Small intestine (tissue), 7 donors: ENCODE results near the gene PXDN. TPM values are rescaled to one million over a fixed set of nuclear protein-coding genes. Genes with fewer than 3 reads are reported as not detected.

Experiments
- DNase-seq, 2 donors: peaks; one replicate each; pipeline versions ENCODE4 v3.0.0 to v3.0.0-alpha.2; 2013
- FAIRE-seq: peaks from 2 replicates; lab custom pipeline; 2012; peaks lifted over from hg19 to GRCh38; lab: Jason Lieb, UNC
- H3K27ac ChIP-seq, 3 donors: one replicate each; pipeline ENCODE4 v1.5.1; 2013; ENCODE audit warnings: low read length in 2 of 3, mild to moderate bottlenecking in 2 of 3, control low read depth in 1 of 3, inconsistent platforms in 1 of 3, low read depth in 1 of 3, moderate library complexity in 1 of 3
- H3K27me3 ChIP-seq, 3 donors: one replicate each; pipeline ENCODE4 v1.6.1; 2013; ENCODE audit warnings: low read length in 3 of 3, inconsistent platforms in 1 of 3; ENCODE audit not compliant: control insufficient read depth in 3 of 3, insufficient read depth in 3 of 3
- H3K36me3 ChIP-seq, 3 donors: one replicate each; pipeline ENCODE4 v1.6.1; 2013; ENCODE audit warnings: low read length in 3 of 3, inconsistent platforms in 1 of 3, low read depth in 1 of 3, mild to moderate bottlenecking in 1 of 3, moderate library complexity in 1 of 3; ENCODE audit not compliant: control insufficient read depth in 3 of 3, insufficient read depth in 2 of 3
- H3K4me1 ChIP-seq, 3 donors: one replicate each; pipeline ENCODE4 v1.6.1; 2013; ENCODE audit warnings: low read length in 2 of 3, inconsistent platforms in 1 of 3, low read depth in 1 of 3, mild to moderate bottlenecking in 1 of 3, moderate library complexity in 1 of 3; ENCODE audit not compliant: control insufficient read depth in 3 of 3, insufficient read depth in 2 of 3
- H3K4me3 ChIP-seq, 3 donors: one replicate each; pipeline ENCODE4 v1.5.1; 2013; ENCODE audit warnings: low read length in 3 of 3, control low read depth in 1 of 3, inconsistent platforms in 1 of 3, low read depth in 1 of 3, mild to moderate bottlenecking in 1 of 3, moderate library complexity in 1 of 3
- H3K9me3 ChIP-seq, 2 donors: one replicate each; pipeline ENCODE4 v1.6.1; 2013; ENCODE audit warnings: low read depth in 1 of 2, low read length in 1 of 2; ENCODE audit not compliant: control insufficient read depth in 2 of 2, insufficient read depth in 1 of 2
- WGBS, 3 donors: extraction: QIAGEN DNeasy Blood & Tissue Kit; methylation state at CpG; one replicate each; pipeline ENCODE4 v1.1.7; 2013; 5-methylcytosine and 5-hydroxymethylcytosine counted together
- polyA plus RNA-seq, 4 donors: library from polyadenylated mRNA; stranded (reverse) in 3 of 4; unstranded in 1 of 4; fragments of 200-250 nt in 3 of 4; fragments of 120-200 nt in 1 of 4; gene quantifications; one replicate each; pipeline versions ENCODE4 v1.2.1 to v1.2.3, GENCODE V29; 2013
- donor health status: healthy with polysubstance abuse.
- donor health status: control.
- donor health status: control.
- donor health status: Bipolar disorder and iron deficiency.
- donor health status: healthy.

The PXDN gene
- polyA plus RNA-seq, 4 donors, result 0.81 to 38.9 (median 6.6) TPM

GRCh38 chr2:1658394-1659151 lies 85.7 kb downstream of the PXDN start:
- H3K4me1 ChIP-seq, result no peaks in the 10 kb centered on the region
- no peak overlapping the region for H3K4me3 ChIP-seq
- no peaks in the 10 kb centered on the region for H3K9me3 ChIP-seq
- FAIRE-seq, result no peak
- H3K36me3 ChIP-seq, result peaks cover 0 to 39% (median 0%) of the 10 kb centered on the region in 3 donors
- WGBS, 3 donors, result 70 to 87% (median 71%) methylated on average over 24 to 26 of the region's 26 CpGs
- H3K27ac ChIP-seq, result no peak overlapping the region
- DNase-seq, result peak in 1 of 2 donors; percentile 18
- no peaks in the 10 kb centered on the region for H3K27me3 ChIP-seq

GRCh38 chr2:1656961-1657841 lies 87.1 kb downstream of the PXDN start:
- DNase-seq (peak in 1 of 2 donors; percentile 26), FAIRE-seq (no peak)
- WGBS, 3 donors, result 17 to 62% (median 31%) methylated on average over 7 of the region's 7 CpGs
- Histone ChIP-seq H3K36me3 (peaks cover 0 to 37% (median 0%) of the 10 kb centered on the region in 3 donors), H3K9me3 (no peaks in the 10 kb centered on the region), H3K27me3 (no peaks in the 10 kb centered on the region), H3K4me3 (no peak overlapping the region), H3K27ac (no peak overlapping the region), H3K4me1 (no peaks in the 10 kb centered on the region)

- no peak for DNase-seq
- Histone ChIP-seq H3K4me1 (no peaks in the 10 kb centered on the region), H3K9me3 (no peaks in the 10 kb centered on the region), H3K36me3 (peaks cover 0 to 35% (median 0%) of the 10 kb centered on the region in 3 donors), H3K4me3 (no peak overlapping the region), H3K27ac (no peak overlapping the region), H3K27me3 (no peaks in the 10 kb centered on the region)
- 58 to 79% (median 62%) methylated on average over 6 of the region's 6 CpGs for WGBS, 3 donors
- FAIRE-seq, result no peak
Measured at GRCh38 chr2:1656326-1656960, 87.9 kb downstream of the PXDN start.

- H3K36me3 ChIP-seq, result peaks cover 0 to 31% (median 0%) of the 10 kb centered on the region in 3 donors
- H3K27me3 ChIP-seq, result no peaks in the 10 kb centered on the region
- DNase-seq (no peak), FAIRE-seq (no peak)
- no peak overlapping the region for H3K4me3 ChIP-seq
- WGBS, 3 donors, result 74 to 87% (median 74%) methylated on average over 3 of the region's 3 CpGs
- no peaks in the 10 kb centered on the region for H3K4me1 ChIP-seq
- H3K27ac ChIP-seq, result no peak overlapping the region
- no peaks in the 10 kb centered on the region for H3K9me3 ChIP-seq
Measured at GRCh38 chr2:1655461-1655860, 88.9 kb downstream of the PXDN start.

- WGBS, 3 donors, result 77 to 79% (median 78%) methylated on average over 8 of the region's 8 CpGs
- Histone ChIP-seq H3K36me3 (peaks cover 0 to 31% (median 0%) of the 10 kb centered on the region in 3 donors), H3K9me3 (no peaks in the 10 kb centered on the region), H3K4me3 (no peak overlapping the region), H3K27me3 (no peaks in the 10 kb centered on the region), H3K4me1 (no peaks in the 10 kb centered on the region), H3K27ac (peak overlapping the region in 1 of 3 donors; percentile 9)
- DNase-seq (no peak), FAIRE-seq (no peak)
Measured at GRCh38 chr2:1654696-1655374, 89.5 kb downstream of the PXDN start.

GRCh38 chr2:1653956-1654695 lies 90.2 kb downstream of the PXDN start:
- no peak for FAIRE-seq
- DNase-seq, result no peak
- Histone ChIP-seq H3K27ac (peak overlapping the region in 1 of 3 donors; percentile 22), H3K9me3 (peaks cover 0 to 2% of the 10 kb centered on the region in 2 donors), H3K4me3 (no peak overlapping the region), H3K4me1 (no peaks in the 10 kb centered on the region), H3K27me3 (no peaks in the 10 kb centered on the region), H3K36me3 (peaks cover 0 to 34% (median 3%) of the 10 kb centered on the region in 3 donors)
- 81 to 83% (median 83%) methylated on average over 14 of the region's 14 CpGs for WGBS, 3 donors

- H3K27ac ChIP-seq, result peak overlapping the region in 1 of 3 donors; percentile 15
- FAIRE-seq, result no peak
- 71 to 79% (median 73%) methylated on average over 9 of the region's 9 CpGs for WGBS, 3 donors
Measured at GRCh38 chr2:1652034-1652790, 92.1 kb downstream of the PXDN start.

More at GRCh38 chr2:1652034-1652790, 92.1 kb downstream of the PXDN start:
- H3K4me3 ChIP-seq, result no peak overlapping the region
- peaks cover 0 to 2% of the 10 kb centered on the region in 2 donors for H3K9me3 ChIP-seq
- H3K4me1 ChIP-seq, result no peaks in the 10 kb centered on the region
- H3K36me3 ChIP-seq, result peaks cover 0 to 45% (median 3%) of the 10 kb centered on the region in 3 donors
- no peak for DNase-seq
- no peaks in the 10 kb centered on the region for H3K27me3 ChIP-seq
